Esophagus squamous epithelium (tissue), 5 donors: ENCODE results near the gene APAF1. TPM values are rescaled to one million over a fixed set of nuclear protein-coding genes. Genes with fewer than 3 reads are reported as not detected.

Experiments used
- DNase-seq: peaks from one replicate; lab custom pipeline; 2025; lab: John Stamatoyannopoulos, UW
- H3K27ac ChIP-seq, 4 donors: fragments of 200-600 bp; sonication (generic); one replicate each; pipeline ENCODE4 v1.5.1; 2016 to 2019; ENCODE audit warnings: mild to moderate bottlenecking in 1 of 4
- H3K27me3 ChIP-seq, 4 donors: fragments of 200-600 bp; sonication (generic); 1 replicate in 3 of 4; 2 replicates in 1 of 4; pipeline versions ENCODE4 v1.5.1 to v1.6.0; 2017 to 2021; ENCODE audit warnings: antibody characterized with exemption in 1 of 4
- H3K36me3 ChIP-seq, 3 donors: fragments of 200-600 bp; sonication (generic); one replicate each; pipeline ENCODE4 v1.5.1; 2016 to 2019
- H3K4me1 ChIP-seq, 3 donors: fragments of 200-600 bp; sonication (generic); one replicate each; pipeline ENCODE4 v1.5.1; 2017 to 2019
- H3K4me3 ChIP-seq, 4 donors: fragments of 200-600 bp; sonication (generic); 1 replicate in 3 of 4; 2 replicates in 1 of 4; pipeline ENCODE4 v1.5.1; 2016 to 2019; ENCODE audit warnings: mild to moderate bottlenecking in 2 of 4, moderate library complexity in 1 of 4
- H3K9me3 ChIP-seq, 3 donors: fragments of 200-600 bp; sonication (generic); one replicate each; pipeline ENCODE4 v1.5.1; 2016 to 2019
- CTCF ChIP-seq, 6 experiments: fragments of 450-650 bp in 4 of 6; fragments of 200-600 bp in 2 of 6; sonication (generic) in 2 of 6; IDR thresholded peaks; one replicate each; pipeline ENCODE4 v1.5.1; 2016 to 2019; ENCODE audit warnings: antibody characterized with exemption in 6 of 6, mild to moderate bottlenecking in 4 of 6, moderate library complexity in 4 of 6
- POLR2A ChIP-seq, 4 donors: fragments of 450-650 bp; IDR thresholded peaks; one replicate each; pipeline ENCODE4 v1.6.1; 2017; ENCODE audit warnings: antibody characterized with exemption in 4 of 4, mild to moderate bottlenecking in 4 of 4, moderate library complexity in 3 of 4
- WGBS, 2 donors: methylation state at CpG; one replicate each; pipeline ENCODE4 v1.1.5; 2018; 5-methylcytosine and 5-hydroxymethylcytosine counted together
- intact Hi-C: fragments of 100-400 bp; cut with DNase I; formaldehyde crosslinking; loops from one replicate; pipeline ENCODE4 v1.15.0; 2022
- total RNA-seq, 4 donors: library from RNA; depleted of rRNA; stranded (reverse); fragments of >200 nt; gene quantifications; one replicate each; pipeline ENCODE4 v1.1.0, GENCODE V29; 2016
- donor health status: DM: yes; HTN: yes; CAD: no.

Gene APAF1
- total RNA-seq, 4 donors from 2014 or later: 4.1 to 11.1 (median 8.9) TPM

GRCh38 chr12:98679611-98680005 is 34.5 kb downstream of the APAF1 start:
- no peaks in the 10 kb centered on the region for H3K27me3 ChIP-seq
- H3K36me3 ChIP-seq: peaks cover 0 to 96% (median 8%) of the 10 kb centered on the region in 3 donors
- H3K27ac ChIP-seq: no peak overlapping the region
- 90 to 100% methylated on average over 2 to 11 of the region's 15 CpGs for WGBS, 2 donors
- intact Hi-C loops: no loop called here
- H3K4me3 ChIP-seq: no peak overlapping the region
- no peaks in the 10 kb centered on the region for H3K9me3 ChIP-seq
- H3K4me1 ChIP-seq: no peaks in the 10 kb centered on the region
- no peak for DNase-seq
- TF ChIP-seq CTCF (IDR thresholded peaks at IDR 0.05) (no peak), POLR2A (IDR thresholded peaks at IDR 0.05) (no peak)

GRCh38 chr12:98684199-98684598 is 39.1 kb downstream of the APAF1 start:
- Histone ChIP-seq H3K36me3 (peaks cover 0 to 99% (median 8%) of the 10 kb centered on the region in 3 donors), H3K27ac (no peak overlapping the region), H3K27me3 (no peaks in the 10 kb centered on the region), H3K4me3 (no peak overlapping the region), H3K9me3 (no peaks in the 10 kb centered on the region), H3K4me1 (no peaks in the 10 kb centered on the region)
- DNase-seq: no peak
- no peak for TF ChIP-seq POLR2A (IDR thresholded peaks at IDR 0.05)
- no peak for TF ChIP-seq CTCF (IDR thresholded peaks at IDR 0.05)
- intact Hi-C loops: no loop called here
- 89 to 99% methylated on average over 2 of the region's 2 CpGs for WGBS, 2 donors

GRCh38 chr12:98686603-98687002 is 41.5 kb downstream of the APAF1 start:
- Histone ChIP-seq H3K36me3 (peaks cover 0 to 99% (median 0%) of the 10 kb centered on the region in 3 donors), H3K9me3 (no peaks in the 10 kb centered on the region), H3K4me3 (no peak overlapping the region), H3K27ac (no peak overlapping the region), H3K4me1 (no peaks in the 10 kb centered on the region), H3K27me3 (no peaks in the 10 kb centered on the region)
- 83 to 91% methylated on average over 2 of the region's 2 CpGs for WGBS, 2 donors
- no peak for TF ChIP-seq POLR2A (IDR thresholded peaks at IDR 0.05)
- no peak for TF ChIP-seq CTCF (IDR thresholded peaks at IDR 0.05)
- DNase-seq: no peak
- intact Hi-C loops: no loop called here

GRCh38 chr12:98691351-98691750 is 46.3 kb downstream of the APAF1 start:
- Histone ChIP-seq H3K9me3 (no peaks in the 10 kb centered on the region), H3K27me3 (no peaks in the 10 kb centered on the region), H3K36me3 (peaks cover 0 to 81% (median 0%) of the 10 kb centered on the region in 3 donors), H3K4me3 (no peak overlapping the region), H3K27ac (no peak overlapping the region), H3K4me1 (no peaks in the 10 kb centered on the region)
- TF ChIP-seq POLR2A (IDR thresholded peaks at IDR 0.05) (no peak), CTCF (IDR thresholded peaks at IDR 0.05) (no peak)
- no peak for DNase-seq
- intact Hi-C loops: no loop called here

GRCh38 chr12:98696036-98696646 is 51.1 kb downstream of the APAF1 start:
- H3K27ac ChIP-seq: no peak overlapping the region
- H3K9me3 ChIP-seq: no peaks in the 10 kb centered on the region
- TF ChIP-seq POLR2A (IDR thresholded peaks at IDR 0.05) (no peak), CTCF (IDR thresholded peaks at IDR 0.05) (no peak)
- WGBS, 2 donors: 65 to 84% methylated on average over 5 to 8 of the region's 8 CpGs
- peaks cover 0 to 53% (median 0%) of the 10 kb centered on the region in 3 donors for H3K36me3 ChIP-seq
- H3K4me3 ChIP-seq: no peak overlapping the region
- intact Hi-C loops: loop anchor here (5.0 kb wide), 1 partner anchor 301 kb away; no protein-coding TSS in a partner anchor
- peaks cover 0 to 5% (median 0%) of the 10 kb centered on the region in 3 donors for H3K4me1 ChIP-seq
- no peak for DNase-seq
- H3K27me3 ChIP-seq: no peaks in the 10 kb centered on the region
